ENCODE data around the gene CCL4.

GRCh38 chr17:36059406-36059805, 44.2 kb upstream of the CCL4 start:
- TF ChIP-seq CTCF (IDR thresholded peaks at IDR 0.05), result no peak
- no peak for TF ChIP-seq POLR2A (IDR thresholded peaks at IDR 0.05)

Measured in tibial nerve (tissue), 3 donors.